Trophoblast cell (in vitro differentiated cells and primary cell): Measurements from ENCODE around the gene ORAI2.
"Not testable (repeated sequence)": the region's sequence is repeated elsewhere in the genome, so short reads cannot be mapped to it uniquely, and the experiment has no call there.

Experiments
- DNase-seq, 2 donors: peaks; one replicate each; pipeline ENCODE4 v3.0.0-alpha.2; 2016
- H2AFZ ChIP-seq: 2 replicates; pipeline ENCODE4 v1.6.1; 2013; ENCODE audit warnings: low read length, moderate library complexity, mild to moderate bottlenecking; ENCODE audit not compliant: insufficient read depth, poor library complexity
- H2AK5ac ChIP-seq: 2 replicates; pipeline ENCODE4 v1.6.1; 2013; ENCODE audit warnings: mild to moderate bottlenecking, low read length
- H2BK120ac ChIP-seq: 2 replicates; pipeline ENCODE4 v1.6.1; 2013; ENCODE audit warnings: low read length, mild to moderate bottlenecking, moderate library complexity; ENCODE audit not compliant: insufficient read depth, poor library complexity
- H2BK12ac ChIP-seq: 2 replicates; pipeline ENCODE4 v1.6.1; 2013; ENCODE audit warnings: mild to moderate bottlenecking, low read length, moderate library complexity
- H2BK5ac ChIP-seq: 2 replicates; pipeline ENCODE4 v1.6.1; 2013; ENCODE audit warnings: low read length, low read depth, moderate library complexity, mild to moderate bottlenecking; ENCODE audit not compliant: poor library complexity
- H3K14ac ChIP-seq: 2 replicates; pipeline ENCODE4 v1.6.1; 2013; ENCODE audit warnings: mild to moderate bottlenecking, low read length
- H3K18ac ChIP-seq: 2 replicates; pipeline ENCODE4 v1.6.1; 2013; ENCODE audit warnings: mild to moderate bottlenecking, low read length
- H3K23ac ChIP-seq: 2 replicates; pipeline ENCODE4 v1.6.1; 2013; ENCODE audit warnings: low read length
- H3K27ac ChIP-seq: 2 replicates; pipeline ENCODE4 v1.5.1; 2013; ENCODE audit warnings: low read depth, mild to moderate bottlenecking, inconsistent platforms, low read length, moderate library complexity
- H3K27me3 ChIP-seq: 2 replicates; pipeline ENCODE4 v1.6.1; 2013; ENCODE audit warnings: inconsistent platforms, mild to moderate bottlenecking, low read length, moderate library complexity; ENCODE audit not compliant: insufficient read depth
- H3K36me3 ChIP-seq, 2 experiments: 1 replicate in 1 of 2; 2 replicates in 1 of 2; pipeline ENCODE4 v1.6.1; 2013; ENCODE audit warnings: low read length in 2 of 2, mild to moderate bottlenecking in 2 of 2, moderate library complexity in 1 of 2; ENCODE audit not compliant: insufficient read depth in 2 of 2, control insufficient read depth in 1 of 2
- H3K4ac ChIP-seq: 2 replicates; pipeline ENCODE4 v1.6.1; 2013; ENCODE audit warnings: low read depth, mild to moderate bottlenecking, low read length, moderate library complexity
- H3K4me1 ChIP-seq, 2 experiments: 1 replicate in 1 of 2; 2 replicates in 1 of 2; pipeline ENCODE4 v1.6.1; 2013; ENCODE audit warnings: low read length in 2 of 2, mild to moderate bottlenecking in 2 of 2, moderate library complexity in 1 of 2; ENCODE audit not compliant: insufficient read depth in 2 of 2, control insufficient read depth in 1 of 2
- H3K4me2 ChIP-seq: 2 replicates; pipeline ENCODE4 v1.6.1; 2013; ENCODE audit warnings: inconsistent platforms, mild to moderate bottlenecking, low read length, moderate library complexity
- H3K4me3 ChIP-seq: 2 replicates; pipeline ENCODE4 v1.5.1; 2013; ENCODE audit warnings: mild to moderate bottlenecking, low read depth, low read length, inconsistent platforms
- H3K79me1 ChIP-seq: one replicate; pipeline ENCODE4 v1.6.1; 2013; ENCODE audit warnings: low read length
- H3K79me2 ChIP-seq: 2 replicates; pipeline ENCODE4 v1.6.1; 2013; ENCODE audit warnings: low read length, mild to moderate bottlenecking; ENCODE audit not compliant: control insufficient read depth, insufficient read depth, poor library complexity
- H3K9ac ChIP-seq: 2 replicates; pipeline ENCODE4 v1.6.1; 2013; ENCODE audit warnings: mild to moderate bottlenecking, low read length
- H3K9me3 ChIP-seq: 2 replicates; pipeline ENCODE4 v1.6.1; 2013; ENCODE audit warnings: low read depth, mild to moderate bottlenecking, control low read depth, inconsistent platforms, low read length; ENCODE audit not compliant: insufficient read depth
- H4K12ac ChIP-seq: 2 replicates; pipeline ENCODE4 v1.6.1; 2013; ENCODE audit warnings: low read depth, mild to moderate bottlenecking, low read length, moderate library complexity
- H4K8ac ChIP-seq: 2 replicates; pipeline ENCODE4 v1.6.1; 2013; ENCODE audit warnings: low read depth, mild to moderate bottlenecking, low read length, moderate library complexity
- H4K91ac ChIP-seq: one replicate; pipeline ENCODE4 v1.6.1; 2013; ENCODE audit warnings: low read depth, mild to moderate bottlenecking, low read length, moderate library complexity
- WGBS: extraction: QIAGEN DNeasy Blood & Tissue Kit; methylation state at CpG from one replicate; pipeline ENCODE4 v1.1.7; 2013; ENCODE audit warnings: missing lambda C conversion rate; ENCODE audit not compliant: insufficient read length, insufficient coverage; ENCODE audit errors: extremely low coverage; 5-methylcytosine and 5-hydroxymethylcytosine counted together

ORAI2 gene

DNA sequence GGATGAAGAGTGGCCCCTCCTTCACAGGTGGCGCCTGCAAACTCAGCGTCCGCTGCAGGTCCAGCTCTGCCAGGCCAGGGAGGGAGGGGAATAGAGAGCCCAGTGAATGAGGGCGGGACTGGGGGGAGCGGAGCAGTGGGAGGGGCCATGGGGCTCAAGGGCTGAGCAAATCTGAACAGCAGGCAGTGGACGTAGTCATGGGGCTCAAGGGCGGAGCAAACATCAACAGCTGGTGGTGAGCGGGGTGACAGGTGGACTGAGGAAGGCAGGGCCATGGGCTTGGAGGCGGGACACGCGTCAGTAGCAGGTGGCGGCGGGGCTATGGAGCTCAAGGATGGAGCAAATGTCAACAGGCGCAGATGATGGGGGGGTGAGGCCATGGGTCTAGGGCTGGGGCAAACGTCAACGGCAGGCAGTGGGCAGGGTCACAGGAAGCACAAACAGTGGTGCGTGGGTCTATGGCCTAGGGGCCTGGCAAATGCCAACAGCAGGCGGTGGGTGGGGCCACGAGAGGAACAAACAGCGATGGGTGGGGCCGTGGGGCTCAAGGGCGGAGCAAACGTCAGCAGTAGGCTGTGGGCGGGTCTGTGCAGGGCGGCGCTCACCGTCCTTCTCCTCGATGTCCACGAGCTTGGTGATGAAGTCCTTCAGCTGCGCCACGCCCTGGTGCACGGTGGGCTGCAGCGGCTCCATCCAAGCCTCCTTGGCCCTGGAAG lies 60.0 kb downstream of the ORAI2 start:
- not testable (repeated sequence) for H3K27ac ChIP-seq, H3K79me2 ChIP-seq, H3K14ac ChIP-seq, H3K4me1 ChIP-seq, H2AK5ac ChIP-seq, H3K4me2 ChIP-seq, DNase-seq, H4K91ac ChIP-seq, H4K12ac ChIP-seq, H2BK5ac ChIP-seq, H3K4me3 ChIP-seq, H3K23ac ChIP-seq, H3K9ac ChIP-seq, H2AFZ ChIP-seq, H3K4ac ChIP-seq, H2BK12ac ChIP-seq, H3K36me3 ChIP-seq, H3K9me3 ChIP-seq, H3K79me1 ChIP-seq, H2BK120ac ChIP-seq, H4K8ac ChIP-seq, H3K18ac ChIP-seq, H3K27me3 ChIP-seq
- no CpG with 5 or more reads among the region's 33 CpGs for WGBS

DNA sequence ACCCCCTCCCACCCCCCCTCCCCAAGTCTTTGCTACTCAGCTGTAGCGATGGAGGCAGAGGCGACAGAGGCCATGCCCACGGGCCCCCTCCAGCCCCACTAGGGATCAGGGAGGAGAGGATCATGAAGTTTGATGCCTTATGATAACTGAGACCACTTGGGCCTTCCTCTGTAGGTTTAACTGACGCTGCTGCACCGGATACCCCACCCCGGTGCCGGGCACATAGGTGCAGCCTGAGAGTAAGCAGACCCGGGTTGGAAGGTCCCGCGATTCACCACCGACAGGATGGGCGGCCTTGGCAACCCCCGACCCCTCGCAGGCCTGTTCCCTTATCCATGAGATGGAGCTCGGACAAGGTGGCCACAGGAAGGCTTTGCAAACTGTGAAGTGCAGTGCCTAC lies 60.7 kb downstream of the ORAI2 start:
- H3K18ac ChIP-seq, DNase-seq, H2AFZ ChIP-seq, H3K4me2 ChIP-seq, H3K79me1 ChIP-seq, H4K8ac ChIP-seq, H2AK5ac ChIP-seq, H3K14ac ChIP-seq, H3K4me3 ChIP-seq, H2BK120ac ChIP-seq, H3K36me3 ChIP-seq, H4K91ac ChIP-seq, H3K27ac ChIP-seq, H3K4ac ChIP-seq, H3K79me2 ChIP-seq, H3K27me3 ChIP-seq, H2BK12ac ChIP-seq, H3K23ac ChIP-seq, H3K4me1 ChIP-seq, H3K9ac ChIP-seq, H4K12ac ChIP-seq, H2BK5ac ChIP-seq, H3K9me3 ChIP-seq: not testable (repeated sequence)
- WGBS: no CpG with 5 or more reads among the region's 15 CpGs

DNA sequence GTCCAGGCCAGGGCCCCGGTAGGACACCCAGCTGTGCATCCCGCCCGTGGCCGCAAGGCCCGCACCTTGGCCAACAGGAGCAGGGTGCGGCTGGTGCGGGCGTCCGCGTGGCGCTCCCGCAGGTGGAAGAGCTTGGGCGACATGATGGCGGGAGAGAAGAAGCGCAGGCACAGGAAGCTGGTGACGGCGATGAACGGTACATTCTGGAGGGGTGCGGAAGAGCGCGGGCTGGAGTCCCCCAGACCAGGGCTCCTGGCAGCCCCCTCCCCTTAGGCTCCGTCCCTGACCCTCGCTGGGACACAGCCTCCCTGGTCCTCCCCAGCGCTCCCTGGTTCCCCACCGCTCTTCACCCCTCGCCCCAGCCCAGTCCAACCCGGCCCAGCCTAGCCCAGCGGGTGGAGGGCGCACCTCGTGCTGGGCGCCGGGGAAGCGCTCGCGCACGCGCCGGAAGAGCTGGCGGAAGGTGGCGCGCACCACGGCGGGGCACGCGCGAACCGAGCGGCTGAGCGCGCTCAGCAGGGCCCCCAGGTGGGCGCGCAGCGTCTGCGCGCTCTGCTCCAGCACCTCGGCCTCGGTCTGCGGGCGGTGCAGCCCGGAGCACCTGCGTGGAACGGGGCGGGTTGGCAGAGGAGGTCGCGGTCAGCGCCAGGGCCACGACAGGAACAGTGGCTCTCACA lies 61.2 kb downstream of the ORAI2 start:
- not testable (repeated sequence) for H4K12ac ChIP-seq, H3K14ac ChIP-seq, H2AK5ac ChIP-seq, H2BK5ac ChIP-seq, H3K4me2 ChIP-seq, H3K4ac ChIP-seq, DNase-seq, H3K9me3 ChIP-seq, H3K27ac ChIP-seq, H3K79me2 ChIP-seq, H3K23ac ChIP-seq, H2AFZ ChIP-seq, H2BK120ac ChIP-seq, H3K9ac ChIP-seq, H4K91ac ChIP-seq, H3K79me1 ChIP-seq, H4K8ac ChIP-seq, H3K27me3 ChIP-seq, H2BK12ac ChIP-seq, H3K4me1 ChIP-seq, H3K18ac ChIP-seq, H3K36me3 ChIP-seq, H3K4me3 ChIP-seq
- WGBS: no CpG with 5 or more reads among the region's 67 CpGs

DNA sequence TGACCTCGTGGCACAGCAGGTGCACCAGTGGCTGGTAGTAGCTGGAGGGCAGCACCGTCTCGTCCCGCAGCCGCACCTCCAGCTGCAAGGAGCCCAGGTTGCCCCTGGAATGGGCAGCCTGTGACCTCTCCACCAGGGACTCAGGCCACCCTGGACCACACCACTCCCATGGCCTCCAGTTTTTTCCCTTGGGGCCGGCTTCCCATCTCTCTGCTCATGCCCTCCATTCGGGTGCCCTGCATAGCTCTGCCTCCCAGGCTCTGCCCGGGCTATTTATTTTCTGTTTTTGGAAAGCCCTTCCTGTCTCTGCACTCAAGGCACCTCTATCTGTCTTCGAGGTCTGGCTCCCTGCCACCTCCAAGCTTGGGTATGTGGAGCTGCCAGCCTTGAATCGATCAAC lies 63.5 kb downstream of the ORAI2 start:
- no CpG with 5 or more reads among the region's 10 CpGs for WGBS

More for the DNA sequence above, 63.5 kb downstream of the ORAI2 start:
- H3K79me2 ChIP-seq, H3K18ac ChIP-seq, H3K23ac ChIP-seq, H2AFZ ChIP-seq, DNase-seq, H2BK5ac ChIP-seq, H3K27me3 ChIP-seq, H3K79me1 ChIP-seq, H3K9ac ChIP-seq, H4K91ac ChIP-seq, H3K4me3 ChIP-seq, H3K36me3 ChIP-seq, H3K9me3 ChIP-seq, H3K4ac ChIP-seq, H3K4me2 ChIP-seq, H3K14ac ChIP-seq, H4K12ac ChIP-seq, H2BK12ac ChIP-seq, H2AK5ac ChIP-seq, H3K4me1 ChIP-seq, H2BK120ac ChIP-seq, H4K8ac ChIP-seq, H3K27ac ChIP-seq: not testable (repeated sequence)
